CD14-positive monocyte (primary cell): ENCODE results near the gene CDH2. TPM values are rescaled to one million over a fixed set of nuclear protein-coding genes. Genes with fewer than 3 reads are reported as not detected.

Source experiments
- DNase-seq, 3 donors: peaks; one replicate each; pipeline ENCODE4 v3.0.0-alpha.2; 2011 to 2022
- H2AFZ ChIP-seq: 2 replicates; pipeline ENCODE4 v1.6.0; 2012; ENCODE audit warnings: mild to moderate bottlenecking, low read depth, low read length, inconsistent platforms; ENCODE audit not compliant: insufficient read depth, poor library complexity, severe bottlenecking
- H3K27ac ChIP-seq, 2 donors: 1 replicate in 1 of 2; 2 replicates in 1 of 2; pipeline ENCODE4 v1.5.1; 2012 to 2013; ENCODE audit warnings: low read length in 2 of 2, control low read depth in 1 of 2, inconsistent platforms in 1 of 2, low read depth in 1 of 2, mild to moderate bottlenecking in 1 of 2
- H3K27me3 ChIP-seq, 2 donors: one replicate each; pipeline versions ENCODE4 v1.6.0 to v1.6.1; 2011 to 2013; ENCODE audit warnings: low read length in 2 of 2; ENCODE audit not compliant: control insufficient read depth in 2 of 2, insufficient read depth in 2 of 2
- H3K36me3 ChIP-seq, 2 donors: replicated peaks in 1 of 2; 1 replicate in 1 of 2; 2 replicates in 1 of 2; pipeline versions ENCODE4 v1.5.1 to v1.6.1; 2012 to 2013; ENCODE audit warnings: low read length in 2 of 2, control low read depth in 1 of 2, inconsistent platforms in 1 of 2, mild to moderate bottlenecking in 1 of 2; ENCODE audit not compliant: insufficient read depth in 2 of 2, control insufficient read depth in 1 of 2
- H3K4me1 ChIP-seq, 2 donors: 1 replicate in 1 of 2; 2 replicates in 1 of 2; pipeline versions ENCODE4 v1.5.1 to v1.6.1; 2012 to 2013; ENCODE audit warnings: low read length in 2 of 2, control low read depth in 1 of 2, inconsistent platforms in 1 of 2, mild to moderate bottlenecking in 1 of 2, moderate library complexity in 1 of 2; ENCODE audit not compliant: insufficient read depth in 2 of 2, control insufficient read depth in 1 of 2
- H3K4me2 ChIP-seq: replicated peaks from 2 replicates; pipeline ENCODE3; 2012; ENCODE audit warnings: low read length, moderate library complexity, mild to moderate bottlenecking; ENCODE audit not compliant: poor library complexity, severe bottlenecking; ENCODE audit errors: extremely low read depth
- H3K4me3 ChIP-seq, 3 experiments: fragments of 200-600 bp in 1 of 3; sonication (generic) in 1 of 3; replicated peaks in 1 of 3; 1 replicate in 2 of 3; 2 replicates in 1 of 3; pipeline ENCODE4 v1.5.1; 2011 to 2013; ENCODE audit warnings: low read length in 3 of 3, mild to moderate bottlenecking in 3 of 3, control low read depth in 2 of 3, low read depth in 2 of 3, inconsistent platforms in 1 of 3, moderate library complexity in 1 of 3
- H3K79me2 ChIP-seq: 2 replicates; pipeline ENCODE4 v1.6.0; 2012; ENCODE audit warnings: mild to moderate bottlenecking, control low read depth, inconsistent platforms, low read length, moderate library complexity; ENCODE audit not compliant: insufficient read depth
- H3K9ac ChIP-seq: 2 replicates; pipeline ENCODE4 v1.6.0; 2017; ENCODE audit warnings: low read length, mild to moderate bottlenecking; ENCODE audit not compliant: insufficient read depth, poor library complexity, severe bottlenecking
- H3K9me3 ChIP-seq, 2 donors: replicated peaks in 1 of 2; 1 replicate in 1 of 2; 2 replicates in 1 of 2; pipeline versions ENCODE4 v1.5.1 to v1.6.1; 2012 to 2013; ENCODE audit warnings: low read length in 2 of 2, control low read depth in 1 of 2; ENCODE audit not compliant: control insufficient read depth in 1 of 2, insufficient read depth in 1 of 2
- H4K20me1 ChIP-seq: 2 replicates; pipeline ENCODE4 v1.6.0; 2012; ENCODE audit warnings: mild to moderate bottlenecking, low read length, control low read depth, moderate library complexity; ENCODE audit not compliant: insufficient read depth
- H3K27ac Mint-ChIP-seq, 7 donors: one replicate each; pipeline ENCODE4 v1.8.0; 2020; ENCODE audit warnings: mild to moderate bottlenecking in 7 of 7, mixed read lengths in 7 of 7, moderate library complexity in 6 of 7, inconsistent platforms in 2 of 7
- H3K27me3 Mint-ChIP-seq, 3 donors: one replicate each; pipeline ENCODE4 v1.8.0; 2021 to 2022; ENCODE audit warnings: low read depth in 3 of 3, mild to moderate bottlenecking in 3 of 3, mixed read lengths in 3 of 3, moderate library complexity in 3 of 3, inconsistent platforms in 1 of 3
- H3K36me3 Mint-ChIP-seq, 2 donors: one replicate each; pipeline ENCODE4 v1.8.0; 2020; ENCODE audit warnings: mixed read lengths in 2 of 2, inconsistent platforms in 1 of 2, mild to moderate bottlenecking in 1 of 2
- H3K4me1 Mint-ChIP-seq: one replicate; pipeline ENCODE4 v1.8.0; 2020; ENCODE audit warnings: mild to moderate bottlenecking, mixed read lengths
- H3K4me3 Mint-ChIP-seq, 2 donors: one replicate each; pipeline ENCODE4 v1.8.0; 2020; ENCODE audit warnings: mild to moderate bottlenecking in 2 of 2, mixed read lengths in 2 of 2, moderate library complexity in 1 of 2
- H3K9me3 Mint-ChIP-seq, 7 donors: one replicate each; pipeline ENCODE4 v1.8.0; 2020 to 2022; ENCODE audit warnings: mixed read lengths in 7 of 7, mild to moderate bottlenecking in 6 of 7, moderate library complexity in 6 of 7, inconsistent platforms in 2 of 7
- WGBS: methylation state at CpG from one replicate; pipeline ENCODE4 v1.1.5; 2013; ENCODE audit warnings: missing lambda C conversion rate; ENCODE audit not compliant: insufficient coverage; 5-methylcytosine and 5-hydroxymethylcytosine counted together
- intact Hi-C, 2 donors: fragments of 100-400 bp; cut with micrococcal nuclease; formaldehyde crosslinking; loops; one replicate each; pipeline versions ENCODE4 v1.15.0 to v1.15.1; 2023
- polyA plus RNA-seq, 3 donors: library from polyadenylated mRNA; depleted of rRNA in 1 of 3; unstranded in 2 of 3; stranded (reverse) in 1 of 3; fragments of 300-500 nt in 2 of 3; fragments of >200 nt in 1 of 3; fragmentation: Illumina TruSeq in 2 of 3; gene quantifications; 1 replicate in 2 of 3; 2 replicates in 1 of 3; pipeline ENCODE4 v1.2.3, GENCODE V29; 2012 to 2021
- TF ChIP-seq, protein P1 (sequence below): fragments of 200-600 bp; IDR thresholded peaks from one replicate; pipeline ENCODE4 v1.8.0; 2022; ENCODE audit warnings: antibody characterized with exemption, mild to moderate bottlenecking

CDH2 gene
- polyA plus RNA-seq, 3 donors, result 0.03 to 0.32 (median 0.08) TPM

DNA sequence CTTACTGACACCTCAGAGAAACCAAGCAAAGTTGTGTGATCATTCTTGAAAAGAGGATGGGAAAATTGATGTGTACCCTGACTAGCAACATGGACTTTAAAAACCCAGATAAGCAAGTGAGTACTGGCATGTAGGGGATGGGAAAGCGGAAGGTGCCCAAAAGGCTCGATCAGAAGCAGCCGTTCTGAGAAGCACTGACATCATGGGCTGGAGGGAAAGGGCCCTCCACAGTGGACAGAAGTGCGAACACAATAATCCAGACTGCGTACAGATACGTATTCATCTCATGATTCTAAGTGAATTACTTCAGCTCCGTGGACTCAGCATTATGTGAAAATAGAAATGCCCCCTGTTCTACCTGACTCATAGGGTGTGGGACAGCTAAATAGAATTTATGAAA is 42.2 kb downstream of the CDH2 start:
- Histone ChIP-seq H2AFZ (no peak overlapping the region), H3K4me3 (no peak overlapping the region), H3K79me2 (no peaks in the 10 kb centered on the region), H3K4me2 (no peak overlapping the region), H3K4me1 (no peaks in the 10 kb centered on the region), H3K36me3 (no peaks in the 10 kb centered on the region), H3K27ac (no peak overlapping the region), H3K9me3 (no peaks in the 10 kb centered on the region), H3K27me3 (no peaks in the 10 kb centered on the region), H4K20me1 (no peaks in the 10 kb centered on the region), H3K9ac (no peak overlapping the region)
- DNase-seq, result no peak
- Mint-ChIP-seq H3K4me1 (no peaks in the 10 kb centered on the region), H3K9me3 (peaks cover 0 to 1% (median 0%) of the 10 kb centered on the region in 7 donors), H3K4me3 (no peak overlapping the region), H3K27me3 (peaks cover 0 to 2% (median 0%) of the 10 kb centered on the region in 3 donors), H3K27ac (no peak overlapping the region), H3K36me3 (no peaks in the 10 kb centered on the region)
- TF ChIP-seq, protein P1, sequence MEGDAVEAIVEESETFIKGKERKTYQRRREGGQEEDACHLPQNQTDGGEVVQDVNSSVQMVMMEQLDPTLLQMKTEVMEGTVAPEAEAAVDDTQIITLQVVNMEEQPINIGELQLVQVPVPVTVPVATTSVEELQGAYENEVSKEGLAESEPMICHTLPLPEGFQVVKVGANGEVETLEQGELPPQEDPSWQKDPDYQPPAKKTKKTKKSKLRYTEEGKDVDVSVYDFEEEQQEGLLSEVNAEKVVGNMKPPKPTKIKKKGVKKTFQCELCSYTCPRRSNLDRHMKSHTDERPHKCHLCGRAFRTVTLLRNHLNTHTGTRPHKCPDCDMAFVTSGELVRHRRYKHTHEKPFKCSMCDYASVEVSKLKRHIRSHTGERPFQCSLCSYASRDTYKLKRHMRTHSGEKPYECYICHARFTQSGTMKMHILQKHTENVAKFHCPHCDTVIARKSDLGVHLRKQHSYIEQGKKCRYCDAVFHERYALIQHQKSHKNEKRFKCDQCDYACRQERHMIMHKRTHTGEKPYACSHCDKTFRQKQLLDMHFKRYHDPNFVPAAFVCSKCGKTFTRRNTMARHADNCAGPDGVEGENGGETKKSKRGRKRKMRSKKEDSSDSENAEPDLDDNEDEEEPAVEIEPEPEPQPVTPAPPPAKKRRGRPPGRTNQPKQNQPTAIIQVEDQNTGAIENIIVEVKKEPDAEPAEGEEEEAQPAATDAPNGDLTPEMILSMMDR, result no peak
- WGBS, result 100% methylated on average over 3 of the region's 7 CpGs
- intact Hi-C loops, result no loop called here

DNA sequence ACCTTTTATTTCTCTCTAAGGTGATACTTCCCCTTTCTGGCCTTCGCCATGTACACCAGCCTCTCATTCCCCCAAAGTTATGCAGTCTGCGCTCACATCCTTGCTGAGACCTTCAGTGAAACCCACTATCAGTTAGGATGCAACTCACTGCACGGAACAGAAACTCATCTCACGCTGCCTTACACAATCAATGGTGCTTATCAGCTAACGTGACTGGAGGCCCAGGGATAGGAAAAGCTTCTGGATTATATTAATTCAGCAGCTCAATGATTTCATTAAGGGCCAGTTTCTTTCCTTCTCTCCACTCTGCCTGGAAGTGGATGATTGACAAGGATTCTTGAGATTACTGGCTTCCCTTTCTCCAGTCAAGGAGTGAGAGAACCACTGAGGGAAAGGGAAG is 44.8 kb downstream of the CDH2 start:
- 100% methylated on average over 1 of the region's 5 CpGs for WGBS
- H3K27me3 Mint-ChIP-seq, result peaks cover 0 to 2% (median 0%) of the 10 kb centered on the region in 3 donors

More for the DNA sequence above, 44.8 kb downstream of the CDH2 start:
- no peak for DNase-seq
- H3K9me3 Mint-ChIP-seq, result peaks cover 0 to 1% (median 0%) of the 10 kb centered on the region in 7 donors
- H3K27ac Mint-ChIP-seq, result no peak overlapping the region
- Histone ChIP-seq H2AFZ (no peak overlapping the region), H3K27ac (no peak overlapping the region), H3K9me3 (no peaks in the 10 kb centered on the region), H4K20me1 (no peaks in the 10 kb centered on the region), H3K27me3 (no peaks in the 10 kb centered on the region), H3K4me2 (no peak overlapping the region), H3K4me3 (no peak overlapping the region), H3K4me1 (no peaks in the 10 kb centered on the region), H3K9ac (no peak overlapping the region), H3K36me3 (no peaks in the 10 kb centered on the region), H3K79me2 (no peaks in the 10 kb centered on the region)
- no peaks in the 10 kb centered on the region for H3K36me3 Mint-ChIP-seq
- intact Hi-C loops, result no loop called here
- no peaks in the 10 kb centered on the region for H3K4me1 Mint-ChIP-seq
- no peak overlapping the region for H3K4me3 Mint-ChIP-seq
- TF ChIP-seq, protein P1, result no peak
